Right lobe of liver (tissue), 6 donors: Measurements from ENCODE around the gene ZFP36. TPM values are rescaled to one million over a fixed set of nuclear protein-coding genes. Genes with fewer than 3 reads are reported as not detected.

Source experiments
- ATAC-seq, 4 donors: fragments of 200-7000 bp; cut with Tn5 transposase; one replicate each; pipeline ENCODE4 v1.9.1; 2020; ENCODE audit warnings: mild to moderate bottlenecking in 4 of 4, moderate library complexity in 4 of 4
- DNase-seq, 3 donors: peaks; one replicate each; pipeline ENCODE4 v3.0.0-alpha.2; 2020
- H3K27ac ChIP-seq, 3 donors: fragments of 200-600 bp; one replicate each; pipeline ENCODE4 v1.8.0; 2022
- H3K27me3 ChIP-seq, 2 donors: fragments of 200-600 bp; one replicate each; pipeline ENCODE4 v1.8.0; 2022
- H3K36me3 ChIP-seq, 4 donors: fragments of 200-600 bp; sonication (generic) in 1 of 4; one replicate each; pipeline versions ENCODE4 v1.5.1 to v1.8.0; 2017 to 2022; ENCODE audit warnings: control low read depth in 1 of 4
- H3K4me1 ChIP-seq, 4 donors: fragments of 200-600 bp; sonication (generic) in 1 of 4; one replicate each; pipeline versions ENCODE4 v1.5.1 to v1.8.0; 2017 to 2022; ENCODE audit warnings: control low read depth in 1 of 4
- H3K4me3 ChIP-seq, 3 donors: fragments of 200-600 bp; one replicate each; pipeline ENCODE4 v1.8.0; 2022
- H3K9me3 ChIP-seq, 4 donors: fragments of 200-600 bp; sonication (generic) in 1 of 4; one replicate each; pipeline versions ENCODE4 v1.5.1 to v1.8.0; 2017 to 2022; ENCODE audit warnings: control low read depth in 1 of 4
- CTCF ChIP-seq, 4 donors: fragments of 200-600 bp in 3 of 4; fragments of 450-650 bp in 1 of 4; IDR thresholded peaks; one replicate each; pipeline versions ENCODE4 v1.5.1 to v1.8.0; 2016 to 2022; ENCODE audit warnings: antibody characterized with exemption in 4 of 4, mild to moderate bottlenecking in 2 of 4
- POLR2A ChIP-seq: fragments of 450-650 bp; IDR thresholded peaks from one replicate; pipeline ENCODE4 v1.6.1; 2017; ENCODE audit warnings: antibody characterized with exemption, mild to moderate bottlenecking
- WGBS: methylation state at CpG from one replicate; pipeline ENCODE4 v1.1.6; 2018; ENCODE audit warnings: low coverage, low lambda C conversion rate; ENCODE audit not compliant: insufficient coverage; ENCODE audit errors: missing lambda C conversion rate; 5-methylcytosine and 5-hydroxymethylcytosine counted together
- intact Hi-C, 2 donors: fragments of 100-400 bp; cut with DNase I; formaldehyde crosslinking; loops; one replicate each; pipeline versions ENCODE4 v1.11.2 to v1.14.1; 2022
- total RNA-seq, 6 experiments: library from RNA; depleted of rRNA in 2 of 6; stranded (reverse); fragments of >200 nt in 2 of 6; fragmentation: NEBNext Ultra II Directional in 3 of 6; extraction: Animal tissue kit (Norgen Biotek cat#: 25700) in 3 of 6; gene quantifications; one replicate each; pipeline versions ENCODE4 v1.1.0 to v1.2.4, GENCODE V29; 2016 to 2023
- donor health status: DM: no; HTN: yes; CAD: no.
- donor health status: DM: no; HTN: no; CAD: no.
- donor health status: DM: no; HTN: no; CAD: no.
- donor health status: DM: no; HTN: yes; CAD: no.
- donor health status: DM: no; HTN: yes; CAD: no.

The ZFP36 gene
- total RNA-seq, 6 experiments from 2014 or later = 28.3 to 156 (median 91.7) TPM

- no peak for ATAC-seq
- no peaks in the 10 kb centered on the region for H3K27me3 ChIP-seq
- peak overlapping the region; percentile 92 to 98 (median 95) for H3K4me3 ChIP-seq
- no peak for DNase-seq
- peaks cover 0 to 31% (median 19%) of the 10 kb centered on the region in 4 donors for H3K36me3 ChIP-seq
- no peaks in the 10 kb centered on the region for H3K9me3 ChIP-seq
- WGBS = 28% methylated on average over 7 of the region's 10 CpGs
- no peak overlapping the region for H3K27ac ChIP-seq
- H3K4me1 ChIP-seq = peaks cover 0 to 17% (median 4%) of the 10 kb centered on the region in 4 donors
- intact Hi-C loops = loop anchor here in 1 of 2 donors (10.0 kb wide), 1 partner anchor 100 kb away; the partner anchor contains the start of gene EID2B
- TF ChIP-seq CTCF (IDR thresholded peaks at IDR 0.05) (no peak), POLR2A (no peak)
Measured at GRCh38 chr19:39434123-39435076, 27.8 kb downstream of the ZFP36 start.

- peak; percentile 97 to 100 (median 98) for ATAC-seq
- intact Hi-C loops = loop anchor here in 1 of 2 donors (10.0 kb wide), 1 partner anchor 99 kb away; the partner anchor contains the start of gene EID2B
Measured at GRCh38 chr19:39435499-39436349, 29.1 kb downstream of the ZFP36 start, which contains the start of gene RPS16. TSS of gene RPS16 (minus strand) at chr19:39435949. CDS start at chr19:39435895, 54 bp downstream.

GRCh38 chr19:39436350-39436716 lies 29.7 kb downstream of the ZFP36 start:
- no peak for ATAC-seq
- 3% methylated on average over 2 of the region's 2 CpGs for WGBS
- Histone ChIP-seq H3K36me3 (peaks cover 0 to 31% (median 19%) of the 10 kb centered on the region in 4 donors), H3K4me1 (peaks cover 0 to 17% (median 4%) of the 10 kb centered on the region in 4 donors), H3K9me3 (no peaks in the 10 kb centered on the region), H3K27me3 (no peaks in the 10 kb centered on the region), H3K4me3 (peak overlapping the region; percentile 92 to 98 (median 95)), H3K27ac (peak overlapping the region; percentile 36 to 53 (median 49))
- DNase-seq = no peak
- intact Hi-C loops = loop anchor here in 1 of 2 donors (10.0 kb wide), 1 partner anchor 98 kb away; the partner anchor contains the start of gene EID2B
- no peak for TF ChIP-seq CTCF (IDR thresholded peaks at IDR 0.05)
- no peak for TF ChIP-seq POLR2A

More at GRCh38 chr19:39435499-39436349, 29.1 kb downstream of the ZFP36 start, which contains the start of gene RPS16:
- WGBS = under 1% methylated on average over 45 of the region's 61 CpGs
- H3K27me3 ChIP-seq = no peaks in the 10 kb centered on the region
- peak within 1 kb of the TSS; percentile 92 to 98 (median 95) for H3K4me3 ChIP-seq
- H3K9me3 ChIP-seq = no peaks in the 10 kb centered on the region
- peaks cover 0 to 17% (median 4%) of the 10 kb centered on the region in 4 donors for H3K4me1 ChIP-seq
- H3K36me3 ChIP-seq = peaks cover 0 to 31% (median 19%) of the 10 kb centered on the region in 4 donors
- TF ChIP-seq CTCF (IDR thresholded peaks at IDR 0.05) (no peak), POLR2A (peak; percentile 96)
- peak; percentile 99 for DNase-seq
- H3K27ac ChIP-seq = peak within 1 kb of the TSS; percentile 50 to 80 (median 53)

- ATAC-seq (no peak), DNase-seq (no peak)
- Histone ChIP-seq H3K27me3 (no peaks in the 10 kb centered on the region), H3K36me3 (peaks cover 0 to 14% (median 9%) of the 10 kb centered on the region in 4 donors), H3K4me3 (no peak overlapping the region), H3K9me3 (no peaks in the 10 kb centered on the region), H3K4me1 (peaks cover 0 to 17% (median 4%) of the 10 kb centered on the region in 4 donors), H3K27ac (no peak overlapping the region)
- TF ChIP-seq POLR2A (no peak), CTCF (IDR thresholded peaks at IDR 0.05) (no peak)
- intact Hi-C loops = loop anchor here in 1 of 2 donors (10.0 kb wide), 1 partner anchor 96 kb away; the partner anchor contains the start of gene EID2B
- WGBS = 60% methylated on average over 7 of the region's 9 CpGs
Measured at GRCh38 chr19:39438270-39438934, 31.8 kb downstream of the ZFP36 start.
